NCI-H1105 treated with DMSO at 0.1 percent for 48 hours (cell line): Measurements from ENCODE around the gene IL1RAPL2.
"Not testable (repeated sequence)": the region's sequence is repeated elsewhere in the genome, so short reads cannot be mapped to it uniquely, and the experiment has no call there.

ENCODE experiments used
- DNase-seq: peaks from one replicate; lab custom pipeline; 2025; lab: John Stamatoyannopoulos, UW

Gene IL1RAPL2

GRCh38 chrX:105805655-105806054 lies 1239.7 kb downstream of the IL1RAPL2 start:
- DNase-seq: not testable (repeated sequence)

- no peak for DNase-seq
Measured at GRCh38 chrX:105816517-105816916, 1250.5 kb downstream of the IL1RAPL2 start.
